Activated T-helper 9 cell treated with anti-CD3 and anti-CD28 coated beads, Interleukin-2, amount 50 U/mL, for 16 hours (primary cell): ENCODE results near the gene FAM200A.
"Not testable (repeated sequence)": the region's sequence is repeated elsewhere in the genome, so short reads cannot be mapped to it uniquely, and the experiment has no call there.

Source experiments
- DNase-seq: peaks from one replicate; pipeline ENCODE4 v3.0.0-alpha.2; 2020; ENCODE audit warnings: low read depth

Gene FAM200A

GRCh38 chr7:99504281-99504602 is 47.7 kb downstream of the FAM200A start:
- no peak for DNase-seq

GRCh38 chr7:99501236-99501635 is 50.7 kb downstream of the FAM200A start:
- DNase-seq, result not testable (repeated sequence)

DNA sequence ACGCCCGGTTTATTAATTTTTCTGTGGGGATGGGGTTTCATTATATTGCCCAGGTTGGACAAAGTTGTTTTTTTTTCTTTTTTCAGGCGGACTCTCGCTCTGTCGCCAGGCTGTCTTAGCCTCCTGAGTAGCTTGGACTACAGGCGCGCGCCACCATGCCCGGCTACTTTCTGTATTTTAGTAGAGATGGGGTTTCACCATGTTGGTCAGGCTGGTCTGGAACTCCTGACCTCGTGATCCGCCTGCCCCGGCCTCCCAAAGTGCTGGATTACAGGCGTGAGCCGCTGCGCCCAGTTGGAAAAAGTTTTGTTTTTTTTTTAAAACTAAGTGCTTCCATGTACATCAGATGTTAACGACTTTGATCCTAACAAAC is 51.3 kb downstream of the FAM200A start:
- no peak for DNase-seq

DNA sequence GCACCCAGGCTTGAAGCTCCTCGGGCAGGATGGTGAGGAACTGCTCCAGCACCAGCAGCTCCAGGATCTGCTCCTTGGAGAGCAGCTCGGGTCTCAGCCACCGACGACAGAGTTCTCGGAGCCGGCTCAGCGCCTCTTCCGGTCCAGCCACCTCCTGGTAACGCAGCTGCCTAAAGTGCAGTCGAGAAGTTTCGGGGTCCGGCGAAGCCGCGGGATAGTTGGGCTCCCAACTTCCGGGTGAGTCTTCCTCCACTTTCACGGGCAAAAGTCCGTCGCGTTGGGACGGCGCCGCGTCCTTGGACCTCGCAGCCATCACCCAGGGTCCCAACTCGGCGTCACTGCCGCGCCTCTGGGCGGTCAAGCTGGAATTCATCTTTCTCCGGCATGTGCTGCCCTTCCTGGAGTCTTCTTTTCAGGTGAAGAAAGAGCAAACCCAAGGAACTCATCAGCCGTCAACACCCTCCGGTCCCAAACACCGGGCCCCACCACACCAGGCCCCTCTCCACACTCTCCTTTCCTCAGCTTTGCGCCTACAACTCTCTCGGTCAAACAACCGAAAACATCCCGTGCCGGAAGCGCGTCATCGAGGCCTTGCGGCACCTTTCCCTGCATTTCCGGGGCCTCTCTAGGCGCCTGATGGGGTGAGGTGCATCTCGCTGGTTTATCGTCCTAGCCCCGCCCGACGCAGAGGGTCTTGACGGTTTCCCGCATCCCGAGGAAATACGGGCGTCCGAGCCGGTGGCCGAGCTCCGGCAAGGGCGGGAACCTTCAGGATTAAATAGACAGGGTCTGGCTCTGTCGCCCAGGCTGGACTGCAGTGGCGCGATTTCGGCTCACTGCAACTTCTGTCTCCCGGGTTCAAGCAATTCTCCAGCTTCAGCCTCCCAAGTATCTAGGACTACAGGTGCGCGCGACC is 51.9 kb downstream of the FAM200A start, which contains the start of gene ZNF394:
Gene ZNF394, minus strand, starts transcription at position 561 of the 916 bp plus-strand sequence. Its CDS starts 188 bp downstream, at position 373.
- peak; percentile 86 for DNase-seq

DNA sequence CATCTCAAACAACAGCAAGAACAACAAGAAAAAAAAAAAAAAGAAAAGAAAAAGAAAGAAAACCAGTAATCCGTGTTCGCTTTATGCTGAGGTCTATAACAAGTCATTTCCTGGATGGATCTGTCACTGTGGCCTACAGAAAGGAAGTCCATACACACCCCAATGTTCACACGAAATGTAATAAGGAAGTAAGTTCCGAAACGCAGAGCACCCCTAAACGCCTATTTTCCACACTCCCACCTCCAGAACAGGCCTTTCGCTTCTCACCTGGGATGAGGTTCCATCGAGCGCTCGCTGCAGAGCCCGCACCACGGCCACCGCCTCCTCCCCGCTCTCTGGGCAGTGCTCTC is 52.6 kb downstream of the FAM200A start:
- no peak for DNase-seq

GRCh38 chr7:99498546-99498944 is 53.4 kb downstream of the FAM200A start:
- no peak for DNase-seq

- DNase-seq, result no peak
Measured at GRCh38 chr7:99497766-99498545, 54.0 kb downstream of the FAM200A start.
